HG03097 (cell line): Measurements from ENCODE around the gene SCYGR6.

Experiments used
- ATAC-seq: cut with Tn5 transposase; IDR thresholded peaks from one replicate; pipeline ENCODE4 v1.9.1; 2021; ENCODE audit not compliant: unreplicated experiment, low FRiP score

The SCYGR6 gene

DNA sequence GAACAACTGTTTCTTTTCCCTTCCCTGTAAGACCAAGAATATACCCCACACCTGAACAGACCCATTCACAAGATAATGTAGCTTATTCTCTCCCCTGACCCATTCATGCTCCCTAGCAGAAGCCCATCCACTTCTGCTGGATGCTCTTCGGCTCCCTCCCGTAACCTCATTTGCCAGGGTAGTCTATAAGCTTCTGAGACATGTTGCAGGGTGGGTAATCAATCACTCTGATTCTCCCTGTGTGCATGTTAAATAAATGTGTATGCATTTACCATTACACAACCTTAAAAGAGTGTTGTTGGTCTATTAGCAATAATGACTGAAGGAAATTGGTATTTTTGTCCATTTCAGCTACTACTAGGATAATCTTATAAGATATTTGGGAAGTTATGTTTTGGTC is 8.1 kb downstream of the SCYGR6 start:
- no peak for ATAC-seq

DNA sequence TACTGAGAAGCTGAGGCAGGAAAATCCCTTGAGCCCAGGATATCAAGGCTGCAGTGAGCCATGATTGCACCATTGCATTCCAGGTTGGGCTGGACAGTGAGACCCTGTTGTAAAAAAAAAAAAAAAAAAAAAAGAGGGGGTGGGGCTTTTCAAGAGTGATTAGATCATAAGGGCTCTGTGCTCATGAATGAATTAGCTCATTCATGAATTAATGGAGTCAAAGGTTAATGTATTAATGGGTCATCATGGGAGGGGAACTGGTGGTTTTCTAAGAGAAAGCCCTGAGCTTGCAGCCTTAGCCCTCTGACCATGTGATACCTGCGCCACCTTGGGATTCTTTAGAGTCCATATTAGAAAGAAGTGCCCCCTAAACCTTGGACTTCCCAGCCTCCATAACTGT is 11.3 kb downstream of the SCYGR6 start:
- no peak for ATAC-seq

DNA sequence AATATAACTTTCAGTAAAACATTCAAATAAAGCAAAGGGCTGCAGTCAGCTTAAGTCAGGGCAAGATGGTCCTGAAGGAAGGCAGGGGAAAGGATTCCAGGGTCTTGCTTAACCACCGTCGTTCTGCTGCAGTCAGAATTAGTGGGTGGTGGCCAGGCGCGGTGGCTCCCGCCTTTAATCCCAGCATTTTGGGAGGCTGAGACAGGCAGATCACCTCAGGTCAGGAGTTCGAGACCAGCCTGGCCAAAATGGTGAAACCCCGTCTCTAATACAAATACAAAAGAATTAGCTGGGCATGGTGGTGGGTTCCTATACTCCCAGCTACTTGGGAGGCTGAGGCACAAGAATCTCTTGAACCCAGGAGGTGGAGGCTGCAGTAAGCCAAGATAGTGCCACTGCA is 13.6 kb downstream of the SCYGR6 start:
- no peak for ATAC-seq

DNA sequence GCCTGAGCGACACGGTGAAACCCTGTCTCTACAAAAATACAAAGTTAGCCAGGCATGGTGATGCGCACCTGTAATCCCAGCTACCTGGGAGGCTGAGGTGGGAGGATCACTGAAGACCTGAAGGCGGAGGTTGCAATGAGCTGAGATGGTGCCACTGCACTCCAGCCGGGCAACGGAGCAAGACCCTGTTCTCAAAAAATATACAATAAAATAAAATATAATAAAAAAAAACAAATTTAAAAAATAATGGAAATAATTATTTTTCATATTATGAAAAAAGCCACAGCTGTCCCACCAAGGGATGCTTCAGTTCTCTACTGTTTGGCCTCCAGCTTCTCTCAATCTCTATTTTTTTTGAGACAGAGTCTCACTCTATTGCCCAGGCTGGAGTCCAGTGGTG is 17.2 kb downstream of the SCYGR6 start:
- ATAC-seq, result no peak

DNA sequence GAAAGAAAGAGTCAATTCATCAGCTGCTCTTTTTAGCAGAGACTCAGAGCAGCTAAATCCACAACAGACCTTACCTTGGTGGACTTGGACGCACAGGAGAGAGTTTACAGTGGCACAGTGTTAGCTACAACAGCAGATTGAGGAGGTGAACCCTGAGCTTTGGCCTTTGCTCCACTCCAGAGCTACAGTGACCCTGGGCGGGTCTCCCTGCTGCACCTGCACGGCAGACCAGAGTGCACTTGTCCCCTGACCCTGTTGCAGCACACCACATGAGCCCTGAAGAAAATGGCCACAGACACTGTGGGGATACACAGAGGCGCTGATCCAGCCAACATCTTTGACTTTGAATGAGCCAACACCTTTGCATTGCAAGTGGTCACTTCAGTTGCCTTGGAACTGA is 17.7 kb downstream of the SCYGR6 start:
- no peak for ATAC-seq

DNA sequence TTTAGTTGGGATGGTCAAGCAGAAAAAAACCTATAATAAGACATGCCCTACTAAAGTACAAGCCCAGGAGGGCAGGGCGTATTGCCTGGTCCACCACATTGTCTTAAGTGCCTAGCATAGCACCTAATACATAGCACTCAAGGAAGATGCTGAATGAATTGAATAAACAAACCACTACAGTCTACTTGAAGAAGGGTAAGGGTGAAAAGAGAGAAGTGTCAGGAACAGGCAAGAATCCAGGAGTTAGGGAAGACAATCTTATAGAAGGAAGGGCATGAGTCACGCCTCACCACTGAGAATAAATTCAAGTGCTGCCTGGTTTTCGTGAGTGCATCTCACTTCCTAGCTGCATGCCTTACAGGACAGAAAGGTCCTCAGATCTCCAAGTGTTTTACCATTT is 20.6 kb downstream of the SCYGR6 start:
- no peak for ATAC-seq

DNA sequence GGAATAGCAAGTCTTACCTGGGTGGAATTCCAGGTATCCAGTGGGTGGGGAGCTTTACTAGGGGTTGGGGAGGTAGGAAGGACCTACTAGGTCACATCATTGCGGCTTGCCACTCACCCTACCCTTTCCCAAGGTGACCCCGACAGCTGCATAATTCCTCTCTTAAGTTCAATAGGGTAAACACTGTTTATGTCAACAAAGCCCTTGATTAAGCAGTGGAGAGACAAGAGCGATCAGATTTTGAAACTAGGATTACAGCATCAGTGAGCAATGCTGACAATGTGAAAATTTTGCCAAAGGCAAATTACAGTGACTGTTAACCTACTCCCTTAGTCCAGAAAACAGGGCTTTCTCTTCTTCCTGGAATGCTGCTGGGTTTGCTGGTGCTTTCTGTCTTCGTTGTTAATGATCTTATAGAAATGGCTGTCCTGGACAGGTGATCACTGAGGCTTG is 21.3 kb downstream of the SCYGR6 start:
- ATAC-seq, result no peak

DNA sequence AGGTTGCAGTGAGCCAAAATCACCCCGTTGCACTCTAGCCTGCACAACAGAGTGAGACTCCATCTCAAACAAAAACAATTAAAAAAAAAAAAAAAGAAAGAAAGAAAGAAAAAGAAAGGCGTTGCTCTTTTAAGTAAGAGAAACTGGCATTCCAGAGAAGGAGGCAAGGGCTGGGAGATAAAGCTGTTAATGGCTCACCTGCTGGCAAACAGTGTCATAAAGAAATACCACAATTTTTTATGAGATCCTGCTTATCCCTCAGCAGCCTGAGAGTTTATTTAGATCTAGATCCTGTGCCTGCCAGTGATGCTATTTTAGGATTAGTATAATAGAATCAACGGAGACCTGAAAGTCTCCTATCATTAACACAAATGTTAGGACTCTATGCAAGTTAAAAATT is 23.0 kb downstream of the SCYGR6 start:
- ATAC-seq, result no peak

DNA sequence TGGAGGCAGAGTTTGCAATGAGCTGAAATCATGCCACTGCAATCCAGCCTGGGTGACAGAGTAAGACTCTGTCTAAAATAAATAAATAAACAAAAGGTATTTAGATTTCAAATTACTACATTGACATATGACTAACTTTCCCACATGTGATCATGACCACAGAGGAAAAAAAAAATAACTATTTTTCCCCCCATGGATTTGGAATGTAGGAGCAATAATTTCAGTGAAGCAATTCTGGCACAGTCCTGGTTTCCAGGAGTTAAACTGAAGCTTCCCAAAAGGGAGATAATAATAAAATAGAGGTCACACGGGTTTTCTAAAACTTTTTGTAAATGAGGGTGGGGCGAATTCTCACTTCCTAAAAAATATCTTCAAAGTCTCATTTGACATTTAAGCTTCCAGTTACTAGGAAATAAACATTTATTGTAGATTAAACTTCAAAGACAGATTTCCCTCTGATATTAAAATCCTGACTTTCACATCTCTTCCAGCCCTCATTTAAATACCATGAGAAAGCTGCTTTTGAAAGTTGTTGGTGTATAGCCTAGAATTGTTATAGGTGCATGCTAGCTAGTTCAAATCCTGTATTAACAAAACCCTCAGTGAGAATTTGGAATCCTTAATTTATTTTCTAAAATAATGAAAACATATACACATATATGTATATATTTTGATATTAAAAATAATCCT is 27.4 kb downstream of the SCYGR6 start:
- ATAC-seq, result no peak

DNA sequence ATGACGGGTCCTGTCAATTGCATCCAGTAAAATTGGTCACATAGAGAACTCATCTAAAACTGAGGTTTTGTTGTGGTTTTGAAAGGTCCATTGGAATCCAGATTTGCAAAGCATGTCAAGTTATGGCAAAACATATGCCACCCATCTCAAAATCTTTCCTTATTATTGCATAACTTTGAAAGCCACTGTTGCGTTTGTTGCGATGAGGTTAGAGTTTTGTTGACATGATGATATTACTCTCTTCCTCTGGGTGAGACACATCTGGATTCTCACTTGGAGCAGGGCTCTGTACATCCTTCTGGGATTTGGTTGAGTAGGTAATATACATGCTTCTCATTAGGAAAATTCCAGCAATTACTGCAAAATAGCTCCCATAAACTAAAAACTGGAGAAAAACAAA is 37.4 kb downstream of the SCYGR6 start:
- ATAC-seq, result no peak

DNA sequence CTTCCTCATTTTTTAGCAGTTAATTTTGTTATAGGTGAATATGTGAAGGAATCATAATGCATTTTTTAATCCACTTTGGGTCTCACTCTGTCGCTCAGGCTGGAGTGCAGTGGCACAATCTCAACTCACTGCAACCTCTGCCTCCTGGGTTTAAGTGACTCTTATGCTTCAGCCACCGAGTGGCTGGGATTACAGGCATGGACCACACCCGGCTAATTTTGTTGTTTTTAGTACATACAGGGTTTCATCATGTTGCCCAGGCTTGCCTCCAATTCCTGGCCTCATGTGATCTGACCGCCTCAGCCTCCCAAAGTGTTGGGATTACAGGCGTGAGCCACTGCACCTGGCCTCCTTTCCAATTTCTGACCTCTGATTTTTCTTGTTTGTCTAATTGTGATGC is 40.3 kb downstream of the SCYGR6 start:
- no peak for ATAC-seq

DNA sequence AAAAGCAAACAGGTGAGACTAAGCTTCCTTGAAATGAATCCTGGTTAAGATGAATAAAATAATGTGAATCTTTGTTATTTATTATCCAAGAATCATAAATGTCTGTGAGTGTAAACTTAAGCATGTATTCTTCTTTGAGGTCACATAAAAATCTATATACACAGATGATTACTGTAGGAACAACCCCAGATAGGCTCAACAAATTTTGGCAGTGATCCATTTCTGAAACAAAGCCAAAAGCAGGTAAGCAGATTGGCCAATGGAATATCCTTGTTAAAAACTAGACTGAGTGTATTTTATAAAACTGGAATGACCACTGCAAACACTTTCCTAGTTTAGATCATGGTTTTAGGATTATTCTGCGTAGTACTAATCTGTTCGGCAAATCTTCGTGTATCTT is 46.6 kb downstream of the SCYGR6 start:
- no peak for ATAC-seq

DNA sequence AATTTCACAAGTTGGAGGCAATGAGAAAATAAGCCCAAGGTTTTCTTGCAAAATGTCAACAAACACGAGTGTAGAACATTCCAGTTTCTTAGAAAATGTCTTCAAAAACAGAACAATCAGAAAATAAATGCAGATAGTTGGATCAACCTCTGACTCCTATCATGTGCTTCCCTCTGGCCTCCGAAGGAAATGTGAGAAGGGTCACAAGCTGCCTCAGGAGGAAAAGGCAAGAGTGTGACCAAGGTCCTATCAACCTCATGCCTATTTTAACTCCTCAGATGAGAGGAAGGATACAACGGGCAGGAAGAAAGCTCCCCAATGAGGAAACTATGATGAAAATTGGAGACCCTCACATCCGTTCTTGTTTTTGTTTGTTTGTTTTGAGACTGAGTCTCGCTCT is 50.1 kb downstream of the SCYGR6 start:
- ATAC-seq, result no peak
